GM10847 (cell line): ENCODE data around the gene CELF2.

Experiments used
- POLR2A ChIP-seq: IDR thresholded peaks from 2 replicates; pipeline ENCODE4 v1.6.1; 2011; ENCODE audit not compliant: insufficient read length; ENCODE audit errors: extremely low read depth

The CELF2 gene

DNA sequence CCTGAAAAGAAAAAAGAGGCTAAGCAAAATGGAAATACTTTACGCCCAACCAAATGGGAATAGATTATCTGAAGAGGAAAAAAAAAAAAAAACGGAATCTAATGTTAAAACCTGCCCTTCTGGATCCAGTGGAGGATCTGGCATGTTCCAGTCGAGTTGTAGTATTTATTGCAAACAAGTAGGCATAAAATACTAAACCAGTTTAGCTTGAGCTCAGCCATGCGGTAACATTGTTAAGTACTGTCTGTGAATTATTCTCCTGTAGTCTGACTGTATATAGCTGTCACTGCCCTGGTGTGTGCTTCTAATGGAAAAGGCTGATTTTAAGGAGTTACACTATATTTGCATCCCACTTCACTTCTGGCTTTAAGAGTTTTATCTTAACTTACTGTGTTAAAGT lies 40.3 kb downstream of the CELF2 start:
- no peak for TF ChIP-seq POLR2A

DNA sequence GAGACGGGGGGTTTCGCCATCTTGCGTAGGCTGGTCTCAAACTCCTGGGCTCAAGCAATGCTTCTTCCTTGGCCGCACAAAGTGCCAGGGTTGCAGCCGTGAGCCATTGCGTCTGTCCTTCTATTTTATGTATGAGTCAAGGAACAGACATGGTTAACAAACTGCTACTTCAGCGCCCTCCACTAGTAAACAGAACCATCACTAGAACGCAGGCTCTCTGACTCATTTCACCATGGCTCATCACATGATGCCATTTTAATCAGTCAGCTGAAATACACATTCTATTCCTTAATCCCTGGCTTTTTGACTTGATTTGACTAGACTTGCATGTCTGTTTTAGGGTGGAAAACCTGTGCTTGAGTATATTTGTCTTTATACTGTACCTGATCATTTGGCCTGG lies 41.3 kb downstream of the CELF2 start:
- TF ChIP-seq POLR2A: no peak

DNA sequence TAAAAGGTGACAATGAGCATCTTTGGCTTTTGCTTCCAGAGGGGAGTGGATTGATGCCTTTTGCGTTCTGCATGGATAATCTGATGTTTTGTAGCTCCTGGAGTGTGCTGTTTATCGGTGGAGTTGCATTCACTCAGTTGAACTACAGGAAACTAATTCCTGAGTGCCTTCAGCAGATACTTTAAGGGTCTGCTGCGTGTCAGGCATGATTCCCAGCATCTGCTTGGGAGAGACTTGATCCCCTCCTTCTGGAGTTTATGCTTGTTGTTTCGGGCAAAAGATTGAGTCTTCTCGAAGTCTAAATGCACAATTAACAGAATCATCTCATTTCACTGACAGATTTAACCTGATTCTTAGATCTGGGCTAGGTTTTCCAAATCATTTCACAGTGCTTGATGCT lies 46.2 kb downstream of the CELF2 start:
- no peak for TF ChIP-seq POLR2A

- TF ChIP-seq POLR2A: no peak
Observed at GRCh38 chr10:11064832-11065231, 47.2 kb downstream of the CELF2 start.

- TF ChIP-seq POLR2A: no peak
Observed at GRCh38 chr10:11065567-11065966, 47.9 kb downstream of the CELF2 start.

- TF ChIP-seq POLR2A: no peak
Observed at GRCh38 chr10:11066520-11066919, 48.8 kb downstream of the CELF2 start.

GRCh38 chr10:11068861-11069633 lies 51.4 kb downstream of the CELF2 start:
- no peak for TF ChIP-seq POLR2A

DNA sequence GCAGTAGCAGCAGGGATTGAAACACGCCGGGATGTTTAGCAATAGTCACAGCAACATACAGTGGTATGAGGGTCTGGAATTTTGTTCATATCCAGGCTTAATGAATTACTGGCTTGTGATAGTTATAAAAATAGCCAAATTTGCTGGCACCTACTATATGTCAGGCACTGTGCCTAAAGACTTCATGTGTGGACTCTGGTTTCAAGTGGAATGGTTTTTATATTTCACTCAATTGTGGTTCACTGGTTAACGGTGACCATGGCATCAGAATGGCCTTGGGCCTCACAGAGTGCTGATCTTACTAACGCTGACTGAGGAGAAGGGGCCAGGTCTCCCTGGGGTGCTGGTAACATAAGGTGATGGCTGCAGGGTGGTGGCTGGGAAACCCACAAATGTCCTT lies 55.7 kb downstream of the CELF2 start:
- TF ChIP-seq POLR2A: no peak

DNA sequence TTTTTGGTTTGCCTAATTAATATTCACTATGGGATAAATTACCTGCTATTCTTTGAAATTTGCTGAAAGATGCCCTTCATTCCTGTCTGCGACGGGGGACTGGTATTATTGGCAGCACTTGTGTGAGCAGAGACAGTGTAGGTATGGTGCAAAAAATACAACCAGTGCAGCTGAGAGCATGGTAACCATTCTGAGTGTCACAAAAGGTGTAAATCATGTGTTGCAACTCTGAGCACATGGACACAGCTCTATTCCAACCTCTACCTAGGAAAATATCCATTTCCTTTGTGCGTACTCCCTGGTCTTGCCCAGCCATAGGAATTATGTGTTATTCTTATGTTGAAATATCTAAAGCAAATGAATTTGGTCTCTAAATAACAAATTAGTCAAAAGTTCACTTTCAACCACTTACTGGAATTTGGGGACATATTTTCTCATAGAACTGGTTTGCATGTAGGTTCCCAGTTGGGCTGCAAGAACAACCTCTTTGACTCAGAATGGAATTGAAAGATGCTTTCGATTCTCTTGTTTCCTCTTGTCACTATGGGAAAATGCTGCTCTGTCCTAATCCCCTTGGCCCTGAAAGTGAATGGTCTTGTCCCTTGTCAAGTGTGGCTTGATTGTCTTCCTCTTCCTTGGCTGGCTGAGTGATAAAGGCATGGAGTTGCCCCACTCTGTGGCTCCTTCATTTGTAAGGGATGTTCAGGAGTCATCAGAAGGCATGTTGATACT lies 57.0 kb downstream of the CELF2 start:
- no peak for TF ChIP-seq POLR2A

DNA sequence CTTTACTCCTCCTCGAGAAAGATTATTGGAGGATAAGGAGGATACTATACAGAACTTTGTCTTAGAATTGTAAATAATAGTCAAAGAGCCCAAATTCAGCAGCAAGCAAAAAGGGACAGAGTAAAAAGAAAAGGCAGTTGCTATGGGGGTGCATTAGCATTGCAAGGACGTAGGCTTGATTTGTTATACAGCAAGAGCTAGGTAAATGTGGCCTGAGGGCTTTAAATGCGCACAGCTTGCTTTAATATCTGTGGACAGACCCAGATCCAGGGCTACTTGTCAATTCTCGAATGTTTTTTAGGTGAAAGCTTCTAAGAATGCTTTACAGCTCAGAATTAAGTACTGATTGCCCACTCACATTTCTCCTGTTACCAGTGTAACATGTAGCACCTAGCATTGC lies 58.5 kb downstream of the CELF2 start:
- no peak for TF ChIP-seq POLR2A

DNA sequence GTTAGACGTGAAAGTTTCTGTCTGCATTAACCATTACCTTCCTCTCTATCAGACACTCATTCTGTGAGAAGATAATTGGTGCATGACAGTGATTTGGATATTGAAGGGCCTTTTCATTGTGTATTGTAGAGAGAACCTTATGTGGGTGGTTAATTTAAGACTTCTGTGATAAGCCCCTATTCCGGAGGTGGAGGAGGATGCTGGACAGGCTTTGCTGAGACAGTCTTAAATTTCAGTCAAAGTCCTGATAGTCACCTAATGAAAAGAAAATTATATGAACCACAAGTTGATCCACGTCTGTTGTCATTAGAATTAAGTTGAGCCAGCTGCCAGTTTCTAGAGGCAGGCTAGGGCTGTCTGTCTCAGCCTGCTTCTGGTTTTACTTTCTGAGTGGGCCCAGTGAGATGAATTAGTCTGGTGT lies 62.9 kb downstream of the CELF2 start:
- no peak for TF ChIP-seq POLR2A

DNA sequence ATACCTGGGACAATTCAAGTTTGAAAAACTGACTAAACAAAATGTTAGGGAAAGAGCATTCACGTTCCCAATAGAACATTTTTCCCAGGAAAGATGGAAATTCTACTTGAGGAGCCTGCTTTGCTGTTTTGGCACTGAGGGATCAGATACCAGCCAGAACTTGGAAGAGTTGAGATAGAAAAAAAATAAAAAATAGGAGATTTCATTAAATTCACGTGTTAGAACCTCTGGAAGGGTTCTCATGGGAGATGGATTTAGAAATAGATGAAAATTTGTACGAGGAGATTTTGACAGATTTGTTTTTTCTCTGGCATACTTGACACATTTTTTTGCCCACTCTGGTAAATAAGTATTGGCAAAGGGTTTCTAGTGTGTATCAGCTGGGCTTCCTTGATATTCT lies 63.7 kb downstream of the CELF2 start:
- no peak for TF ChIP-seq POLR2A

GRCh38 chr10:11082526-11082925 lies 64.9 kb downstream of the CELF2 start:
- no peak for TF ChIP-seq POLR2A

DNA sequence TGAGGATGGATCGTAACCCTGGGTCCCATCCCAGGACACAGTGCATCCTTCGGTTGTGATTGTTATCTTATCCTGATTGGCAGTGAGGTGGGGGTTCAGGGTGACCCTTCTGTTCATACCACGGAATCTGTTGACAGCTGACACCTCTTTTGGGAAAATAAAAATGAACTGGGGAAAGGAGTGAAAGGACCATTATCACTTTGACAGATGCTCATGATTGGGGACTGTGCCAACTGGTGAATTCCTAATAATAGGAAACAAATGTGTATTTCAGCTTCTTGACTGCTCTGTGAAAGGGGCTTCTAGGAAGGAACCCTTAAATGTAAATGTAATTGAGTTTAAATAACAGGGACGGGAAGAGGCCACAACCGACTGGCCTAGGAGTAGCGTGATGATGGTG lies 65.4 kb downstream of the CELF2 start:
- no peak for TF ChIP-seq POLR2A

DNA sequence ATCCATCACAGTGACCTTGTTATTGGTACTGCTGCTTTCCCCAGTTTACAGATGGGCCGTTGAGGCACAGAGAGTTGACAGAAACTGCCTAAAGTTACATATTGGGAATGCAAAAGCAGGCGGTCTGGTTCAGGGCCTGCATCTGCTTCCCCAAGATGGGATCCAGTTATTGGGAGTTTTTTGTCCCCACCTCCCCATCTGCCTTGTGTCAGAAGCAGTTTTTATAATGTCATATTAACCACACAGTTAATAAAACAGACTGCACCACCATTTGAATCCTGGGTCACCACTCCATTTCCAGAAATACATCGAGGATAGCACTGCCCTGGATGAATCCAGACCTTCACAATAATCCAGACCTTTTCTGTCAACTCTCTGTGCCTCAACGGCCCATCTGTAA lies 67.9 kb downstream of the CELF2 start:
- no peak for TF ChIP-seq POLR2A

DNA sequence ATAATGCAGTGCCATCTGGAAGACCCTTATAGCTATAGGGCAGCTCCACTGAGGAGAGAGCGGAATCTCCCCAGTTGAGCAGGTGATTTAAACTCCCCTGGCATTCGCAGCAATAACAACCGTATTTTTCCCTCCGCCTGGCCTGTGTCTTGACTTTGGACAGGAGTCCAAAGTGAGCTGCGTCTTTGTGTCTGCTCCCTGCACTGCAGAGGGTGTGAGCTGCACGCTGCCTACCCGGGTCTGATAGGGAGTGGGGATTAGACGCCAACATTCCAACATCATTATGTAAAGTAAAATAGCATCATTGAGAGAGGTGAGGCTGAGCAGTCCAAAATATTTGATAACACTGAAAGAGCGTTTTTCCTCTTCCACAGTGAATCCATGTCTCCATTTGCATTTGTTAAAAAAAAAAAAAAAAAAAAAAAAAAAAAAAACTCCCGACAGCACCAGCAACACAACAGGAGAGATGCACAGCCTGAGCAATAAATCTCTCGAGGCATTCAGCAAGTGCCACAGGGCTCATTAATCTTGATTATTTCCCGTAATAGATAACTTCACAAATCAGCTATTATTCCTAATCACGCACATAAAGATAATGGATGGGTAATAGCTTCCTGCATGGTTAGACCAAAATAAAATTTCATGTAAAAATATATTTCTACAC lies 68.6 kb downstream of the CELF2 start:
- TF ChIP-seq POLR2A: no peak
